Cardiac muscle cell (in vitro differentiated cells and primary cell): ENCODE measurements around the gene HOXA11. TPM values are rescaled to one million over a fixed set of nuclear protein-coding genes. Genes with fewer than 3 reads are reported as not detected.

Experiments used
- DNase-seq, 2 donors: peaks; one replicate each; pipeline versions ENCODE4 v3.0.0 to v3.0.0-alpha.2; 2010 to 2017; ENCODE audit warnings: low read depth in 1 of 2, low spot score in 1 of 2
- H3K27ac ChIP-seq: fragments of 200-600 bp; sonication (generic); 2 replicates; pipeline ENCODE4 v1.5.1; 2016
- H3K27me3 ChIP-seq: fragments of 200-600 bp; sonication (generic); 2 replicates; pipeline ENCODE4 v1.6.0; 2016; ENCODE audit warnings: control low read depth
- H3K36me3 ChIP-seq: fragments of 200-600 bp; sonication (generic); 2 replicates; pipeline ENCODE4 v1.5.1; 2016; ENCODE audit warnings: control low read depth
- H3K4me1 ChIP-seq: fragments of 200-600 bp; sonication (generic); 2 replicates; pipeline ENCODE4 v1.8.1; 2017; ENCODE audit warnings: low read depth, mild to moderate bottlenecking, mixed run types
- H3K4me3 ChIP-seq: fragments of 200-600 bp; sonication (generic); 2 replicates; pipeline ENCODE4 v1.5.1; 2016; ENCODE audit warnings: mild to moderate bottlenecking
- H3K9me3 ChIP-seq: fragments of 200-600 bp; sonication (generic); 2 replicates; pipeline ENCODE4 v1.5.1; 2017; ENCODE audit warnings: low read depth, mild to moderate bottlenecking, control low read depth
- polyA plus RNA-seq: library from polyadenylated mRNA; unstranded; fragments of >200 nt; fragmentation: Nextera tagmentation; extraction: Ambion mirVana; gene quantifications from 2 replicates; pipeline ENCODE4 v1.2.1, GENCODE V29; 2016
- total RNA-seq: library from RNA; depleted of rRNA; stranded (reverse); fragments of >200 nt; gene quantifications from 2 replicates; pipeline ENCODE4 v1.2.3, GENCODE V29; 2016
- TF ChIP-seq, protein P1 (sequence below): IDR thresholded peaks from 2 replicates; pipeline ENCODE4 v1.5.1; 2012; ENCODE audit warnings: low read depth, mild to moderate bottlenecking, low read length

HOXA11 gene
- total and polyA plus RNA-seq, 2 experiments from 2014 or later, result not detected

DNA sequence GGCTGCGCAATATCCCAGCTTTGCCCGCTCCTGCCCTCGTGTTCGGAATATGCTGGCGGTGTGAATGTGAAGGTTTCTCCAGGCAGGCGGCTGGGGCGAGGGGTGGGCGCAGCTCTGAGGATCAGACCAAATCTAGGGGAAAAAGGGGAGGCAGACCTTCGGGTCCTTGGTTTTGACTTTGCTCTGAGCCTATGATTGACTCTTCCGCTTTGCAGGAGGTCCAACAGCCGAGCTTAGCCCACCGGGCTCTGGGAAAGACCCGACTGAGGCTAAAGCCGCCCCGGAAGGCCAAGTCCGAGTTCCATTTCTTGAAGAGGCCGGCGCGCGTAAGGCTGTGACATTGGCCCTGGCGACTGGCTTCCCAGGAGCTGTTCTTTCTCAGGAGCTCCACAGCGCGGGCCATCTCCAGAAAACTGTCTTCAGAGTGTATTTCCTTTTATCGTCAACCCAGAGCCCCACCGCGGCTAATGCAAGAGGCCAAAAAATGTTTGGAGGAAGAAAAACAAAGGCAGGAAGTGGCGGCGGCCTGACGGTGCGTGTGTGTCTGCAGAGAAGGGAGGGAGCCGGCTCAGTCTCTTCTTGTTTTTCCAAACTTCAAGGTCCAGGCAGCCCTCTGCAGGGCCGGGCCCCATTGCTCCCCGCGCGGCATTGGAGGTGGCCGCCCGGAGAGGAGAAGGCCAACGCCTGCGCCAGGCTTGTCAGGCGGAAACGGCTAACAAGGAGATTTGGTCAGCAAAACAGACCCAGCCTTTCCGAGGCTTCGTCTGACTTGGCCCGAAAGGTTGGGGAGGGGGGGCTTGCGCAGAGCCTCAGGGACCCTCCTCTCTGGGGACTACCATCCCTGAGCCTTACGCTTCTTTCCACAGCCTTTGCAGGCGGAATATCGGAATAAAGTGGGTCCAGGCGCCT is 3.6 kb upstream of the HOXA11 start:
- Histone ChIP-seq H3K9me3 (no peaks in the 10 kb centered on the region), H3K27ac (no peak overlapping the region), H3K4me1 (peaks cover 3% of the 10 kb centered on the region), H3K4me3 (peak overlapping the region; percentile 10), H3K36me3 (no peaks in the 10 kb centered on the region), H3K27me3 (peaks cover 100% of the 10 kb centered on the region)
- peak in 1 of 2 donors; percentile 30 for DNase-seq
- TF ChIP-seq, protein P1, sequence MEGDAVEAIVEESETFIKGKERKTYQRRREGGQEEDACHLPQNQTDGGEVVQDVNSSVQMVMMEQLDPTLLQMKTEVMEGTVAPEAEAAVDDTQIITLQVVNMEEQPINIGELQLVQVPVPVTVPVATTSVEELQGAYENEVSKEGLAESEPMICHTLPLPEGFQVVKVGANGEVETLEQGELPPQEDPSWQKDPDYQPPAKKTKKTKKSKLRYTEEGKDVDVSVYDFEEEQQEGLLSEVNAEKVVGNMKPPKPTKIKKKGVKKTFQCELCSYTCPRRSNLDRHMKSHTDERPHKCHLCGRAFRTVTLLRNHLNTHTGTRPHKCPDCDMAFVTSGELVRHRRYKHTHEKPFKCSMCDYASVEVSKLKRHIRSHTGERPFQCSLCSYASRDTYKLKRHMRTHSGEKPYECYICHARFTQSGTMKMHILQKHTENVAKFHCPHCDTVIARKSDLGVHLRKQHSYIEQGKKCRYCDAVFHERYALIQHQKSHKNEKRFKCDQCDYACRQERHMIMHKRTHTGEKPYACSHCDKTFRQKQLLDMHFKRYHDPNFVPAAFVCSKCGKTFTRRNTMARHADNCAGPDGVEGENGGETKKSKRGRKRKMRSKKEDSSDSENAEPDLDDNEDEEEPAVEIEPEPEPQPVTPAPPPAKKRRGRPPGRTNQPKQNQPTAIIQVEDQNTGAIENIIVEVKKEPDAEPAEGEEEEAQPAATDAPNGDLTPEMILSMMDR, result no peak

DNA sequence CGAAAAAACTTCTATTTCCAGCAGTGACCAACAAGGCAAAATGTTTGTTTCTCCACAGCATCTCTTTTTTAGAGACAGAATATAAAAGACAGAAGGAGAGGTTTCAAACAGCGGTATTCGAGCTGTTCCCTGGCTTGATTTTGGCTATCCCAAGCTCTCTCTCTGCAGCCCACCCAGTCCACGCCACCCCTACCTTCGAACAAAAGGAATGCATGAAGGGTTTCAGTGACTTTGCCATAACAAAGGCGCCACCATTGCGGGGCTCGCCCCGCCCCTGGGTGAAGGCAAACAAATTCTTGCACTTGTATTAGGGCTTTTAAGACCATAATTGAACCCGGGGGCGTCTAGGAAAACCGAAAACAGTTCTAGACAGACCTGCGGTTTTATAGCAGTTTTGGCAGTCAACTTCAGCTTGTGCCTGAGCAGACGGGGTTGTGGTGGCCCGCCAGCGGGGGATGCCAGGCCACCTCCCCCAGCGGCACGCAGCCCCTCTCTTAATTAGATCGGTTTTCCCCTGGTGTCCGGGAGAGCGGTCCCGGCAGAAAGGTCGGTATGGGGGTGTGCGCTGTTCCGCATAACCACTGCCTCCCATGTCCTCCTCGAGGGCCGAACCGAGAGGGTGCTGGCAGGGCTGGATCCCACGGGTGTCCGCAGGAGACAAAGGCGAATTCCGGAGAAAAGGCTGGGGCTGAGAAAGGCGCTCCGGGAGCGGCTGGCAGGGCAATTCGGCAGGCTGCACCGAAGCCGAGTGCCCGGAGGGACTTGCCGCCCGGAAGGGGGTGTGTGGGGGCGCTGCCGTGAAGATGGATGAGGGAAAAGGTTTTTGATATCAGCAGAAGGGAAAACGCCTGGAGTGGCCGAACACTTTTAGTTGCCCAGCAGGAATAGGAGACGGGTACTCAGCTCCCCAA is 2.7 kb upstream of the HOXA11 start:
- H3K27me3 ChIP-seq, result peaks cover 100% of the 10 kb centered on the region
- H3K4me1 ChIP-seq, result peaks cover 3% of the 10 kb centered on the region
- H3K36me3 ChIP-seq, result no peaks in the 10 kb centered on the region
- H3K4me3 ChIP-seq, result no peak overlapping the region
- no peak for DNase-seq
- no peaks in the 10 kb centered on the region for H3K9me3 ChIP-seq
- TF ChIP-seq, protein P1, result no peak
- H3K27ac ChIP-seq, result no peak overlapping the region

DNA sequence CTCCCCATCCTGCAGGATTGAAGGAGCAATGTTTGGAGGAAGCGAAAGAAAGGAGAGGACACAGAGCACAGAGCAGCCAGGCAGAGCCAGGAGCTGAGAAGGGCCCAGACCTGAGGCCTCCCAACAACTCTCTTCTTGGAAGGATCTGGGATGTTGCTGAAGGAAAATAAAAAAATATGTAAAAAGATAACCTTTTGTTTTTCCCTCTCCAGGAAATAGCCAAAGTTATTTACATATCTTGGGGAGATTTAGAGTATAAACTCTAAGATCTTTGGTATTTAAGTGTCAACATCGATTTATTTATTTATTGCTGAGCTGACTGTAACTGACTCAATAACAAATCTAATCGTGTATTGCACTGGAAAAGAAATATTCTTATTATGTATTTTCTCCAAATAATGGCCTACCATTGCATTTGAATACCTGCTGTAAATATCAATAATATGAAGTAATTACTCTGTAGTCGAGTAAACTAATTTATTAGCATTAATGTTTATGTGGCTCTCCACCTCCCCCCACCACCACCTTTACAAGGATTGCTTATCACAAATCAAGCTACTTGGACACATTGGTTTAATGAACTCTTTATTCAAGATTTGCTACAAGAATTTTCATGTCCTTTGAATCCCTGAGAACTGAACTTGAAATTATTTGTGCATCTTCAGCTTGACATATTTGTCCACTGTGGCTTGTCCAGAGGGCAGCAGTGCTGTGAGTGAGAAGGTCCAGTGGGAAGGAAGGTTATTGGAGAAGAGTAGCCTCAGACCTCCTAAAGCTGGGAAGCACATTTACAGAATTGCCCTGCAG is 1.8 kb upstream of the HOXA11 start:
- no peaks in the 10 kb centered on the region for H3K9me3 ChIP-seq
- no peak for DNase-seq
- peaks cover 100% of the 10 kb centered on the region for H3K27me3 ChIP-seq
- H3K27ac ChIP-seq, result no peak overlapping the region
- H3K4me1 ChIP-seq, result peaks cover 3% of the 10 kb centered on the region
- TF ChIP-seq, protein P1, result no peak
- H3K36me3 ChIP-seq, result no peaks in the 10 kb centered on the region
- H3K4me3 ChIP-seq, result no peak overlapping the region

DNA sequence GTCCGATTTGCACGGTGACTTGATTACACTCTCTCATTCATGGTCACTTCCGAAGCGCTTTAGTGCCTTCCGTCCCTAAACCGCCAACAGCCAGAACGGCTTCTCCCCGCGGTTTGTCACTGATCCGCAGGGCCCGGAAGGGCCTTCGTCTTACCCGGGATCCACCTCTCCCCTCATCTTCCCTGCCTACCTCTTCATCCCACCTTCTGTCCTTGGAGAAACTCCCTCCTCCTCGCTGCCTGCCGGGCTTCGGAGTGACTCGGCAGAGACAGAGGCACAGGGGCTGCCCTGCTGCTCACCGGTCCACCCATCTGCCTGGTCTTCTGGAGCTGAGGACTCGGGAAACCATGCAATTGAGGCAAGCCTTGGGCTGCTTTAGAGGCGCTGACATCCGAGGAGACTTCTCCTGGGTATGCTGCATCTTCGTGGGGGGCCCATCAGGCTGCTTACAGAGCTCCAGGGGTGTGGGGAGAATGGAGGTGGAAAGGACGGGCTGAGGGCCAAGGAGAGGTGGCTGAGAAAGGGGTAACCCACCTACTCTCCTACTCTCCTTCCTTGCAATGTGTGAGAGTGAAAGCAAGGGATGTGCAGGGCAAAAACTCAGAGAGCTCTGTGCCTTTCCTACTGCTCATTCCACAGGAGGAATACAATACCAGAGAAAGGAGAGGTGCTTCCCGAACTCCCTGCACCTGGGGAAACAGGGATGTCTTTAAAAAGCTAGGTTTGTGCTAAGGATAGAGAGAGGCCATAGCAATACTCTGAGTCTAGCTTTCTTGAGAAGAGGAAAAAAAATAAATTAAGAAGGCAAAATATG is 1.0 kb upstream of the HOXA11 start:
- H3K27me3 ChIP-seq, result peaks cover 100% of the 10 kb centered on the region
- H3K4me1 ChIP-seq, result peaks cover 3% of the 10 kb centered on the region
- H3K9me3 ChIP-seq, result no peaks in the 10 kb centered on the region
- no peak overlapping the region for H3K27ac ChIP-seq
- no peaks in the 10 kb centered on the region for H3K36me3 ChIP-seq
- TF ChIP-seq, protein P1, result no peak
- DNase-seq, result no peak
- no peak overlapping the region for H3K4me3 ChIP-seq
